Stimulated activated naive B cell treated with anti-CD40 and anti-IgM and Interleukin-4, amounts not matched to agents 10 μg/mL and 1 μg/mL and 100 μg/mL, for 72 hours (primary cell): ENCODE data around the gene EPB41L3.

Experiments used
- ATAC-seq, 2 donors: fragments of 150-1000 bp; cut with Tn5 transposase; replicated peaks; 2 replicates each; pipeline ENCODE4 v1.10.0; 2021; ENCODE audit warnings: moderate library complexity in 1 of 2
- DNase-seq: peaks from one replicate; pipeline ENCODE4 v3.0.0; 2021
- H3K27ac Mint-ChIP-seq: one replicate; pipeline ENCODE4 v1.8.0; 2022; ENCODE audit warnings: mild to moderate bottlenecking, mixed read lengths
- H3K27me3 Mint-ChIP-seq, 2 donors: one replicate each; pipeline ENCODE4 v1.8.0; 2022; ENCODE audit warnings: mixed read lengths in 2 of 2
- H3K36me3 Mint-ChIP-seq, 2 donors: one replicate each; pipeline ENCODE4 v1.8.0; 2022; ENCODE audit warnings: mixed read lengths in 2 of 2, mild to moderate bottlenecking in 1 of 2
- H3K4me1 Mint-ChIP-seq, 2 donors: one replicate each; pipeline ENCODE4 v1.8.0; 2022; ENCODE audit warnings: mixed read lengths in 2 of 2, mild to moderate bottlenecking in 1 of 2
- H3K4me3 Mint-ChIP-seq, 2 donors: one replicate each; pipeline ENCODE4 v1.8.0; 2022; ENCODE audit warnings: mild to moderate bottlenecking in 2 of 2, mixed read lengths in 2 of 2, moderate library complexity in 1 of 2
- H3K9me3 Mint-ChIP-seq, 2 donors: one replicate each; pipeline ENCODE4 v1.8.0; 2022; ENCODE audit warnings: mixed read lengths in 2 of 2, mild to moderate bottlenecking in 1 of 2

EPB41L3 gene

GRCh38 chr18:5370332-5370731 is 173.5 kb downstream of the EPB41L3 start:
- Mint-ChIP-seq H3K4me3 (no peak overlapping the region), H3K9me3 (no peaks in the 10 kb centered on the region), H3K4me1 (no peaks in the 10 kb centered on the region), H3K27me3 (peaks cover 12 to 26% of the 10 kb centered on the region in 2 donors), H3K36me3 (no peaks in the 10 kb centered on the region), H3K27ac (no peak overlapping the region)
- DNase-seq (no peak), ATAC-seq (no peak)

GRCh38 chr18:5369513-5369912 is 174.3 kb downstream of the EPB41L3 start:
- Mint-ChIP-seq H3K9me3 (no peaks in the 10 kb centered on the region), H3K36me3 (no peaks in the 10 kb centered on the region), H3K4me3 (no peak overlapping the region), H3K27ac (no peak overlapping the region), H3K27me3 (peaks cover 12 to 26% of the 10 kb centered on the region in 2 donors), H3K4me1 (no peaks in the 10 kb centered on the region)
- ATAC-seq, result no peak
- DNase-seq, result no peak

GRCh38 chr18:5365443-5365842 is 178.4 kb downstream of the EPB41L3 start:
- DNase-seq (no peak), ATAC-seq (no peak)
- Mint-ChIP-seq H3K36me3 (no peaks in the 10 kb centered on the region), H3K9me3 (peaks cover 0 to 3% of the 10 kb centered on the region in 2 donors), H3K27ac (no peak overlapping the region), H3K27me3 (peaks cover 8 to 29% of the 10 kb centered on the region in 2 donors), H3K4me1 (no peaks in the 10 kb centered on the region), H3K4me3 (no peak overlapping the region)

GRCh38 chr18:5350636-5351035 is 193.2 kb downstream of the EPB41L3 start:
- Mint-ChIP-seq H3K27ac (no peak overlapping the region), H3K36me3 (peaks cover 0 to 5% of the 10 kb centered on the region in 2 donors), H3K9me3 (peaks cover 12 to 16% of the 10 kb centered on the region in 2 donors), H3K27me3 (peaks cover 8 to 12% of the 10 kb centered on the region in 2 donors), H3K4me3 (no peak overlapping the region), H3K4me1 (no peaks in the 10 kb centered on the region)
- no peak for DNase-seq
- ATAC-seq, result no peak
